K562 (cell line): ENCODE results near the gene FOXL3. TPM values are rescaled to one million over a fixed set of nuclear protein-coding genes. Genes with fewer than 3 reads are reported as not detected.

Experiments
- ATAC-seq: fragments of 200-7000 bp; cut with Tn5 transposase; 3 replicates; pipeline ENCODE4 v1.9.1; 2020; ENCODE audit warnings: moderate library complexity
- BruUV-seq: library from RNA; stranded (reverse); fragments of 400-500 nt; replicated peaks from 2 replicates; lab custom pipeline; 2021; lab: Mats Ljungman, UMichigan
- CTCF ChIA-PET: fragments of 300-600 bp; formaldehyde crosslinking; extraction: SDS; loops from one replicate; lab custom pipeline; 2021; ENCODE audit warnings: low intra/inter-chr PET ratio; lab: Yijun Ruan, JAX
- POLR2A ChIA-PET: fragments of 300-600, 350-650 bp; sonication (Branson Sonifier 250); formaldehyde crosslinking; extraction: SDS; loops from one replicate; lab custom pipeline; 2021; ENCODE audit warnings: antibody characterized with exemption, inconsistent platforms; lab: Yijun Ruan, JAX
- DNase-seq, 4 experiments: peaks; one replicate each; pipeline versions ENCODE4 v3.0.0 to v3.0.0-alpha.2; 2011 to 2018; ENCODE audit warnings: low spot score in 3 of 4, mixed read lengths in 3 of 4; ENCODE audit errors: extremely low read depth in 1 of 4
- FAIRE-seq: peaks from 2 replicates; lab custom pipeline; 2011; peaks lifted over from hg19 to GRCh38; lab: Jason Lieb, UNC
- H2AFZ ChIP-seq: 2 replicates; pipeline ENCODE4 v1.6.0; 2011; ENCODE audit warnings: low read depth, low read length, control low read depth, inconsistent platforms
- H3K27ac ChIP-seq: fragments of 200-600 bp; 3 replicates; pipeline ENCODE4 v1.8.0; 2011; ENCODE audit warnings: low read depth, mild to moderate bottlenecking, control low read depth, inconsistent platforms, low read length, moderate library complexity, mixed read lengths; ENCODE audit errors: extremely low read depth
- H3K27me3 ChIP-seq, 2 experiments: fragments of 300-600 bp in 1 of 2; 2 replicates in 1 of 2; 3 replicates in 1 of 2; pipeline versions ENCODE4 v1.6.0 to v1.8.0; 2011; ENCODE audit warnings: inconsistent platforms in 2 of 2, low read length in 2 of 2, mild to moderate bottlenecking in 1 of 2, mixed read lengths in 1 of 2, moderate library complexity in 1 of 2; ENCODE audit not compliant: control insufficient read depth in 2 of 2, insufficient read depth in 2 of 2
- H3K36me3 ChIP-seq: fragments of 300-600 bp; 3 replicates; pipeline ENCODE4 v1.8.0; 2011; ENCODE audit warnings: mild to moderate bottlenecking, low read length, inconsistent platforms; ENCODE audit not compliant: control insufficient read depth, insufficient read depth
- H3K4me1 ChIP-seq, 2 experiments: fragments of 200-600 bp in 1 of 2; replicated peaks in 1 of 2; 2 replicates in 1 of 2; 3 replicates in 1 of 2; pipeline versions ENCODE4 v1.5.1 to v1.8.0; 2011; ENCODE audit warnings: inconsistent platforms in 2 of 2, low read length in 2 of 2, mild to moderate bottlenecking in 1 of 2, mixed read lengths in 1 of 2, moderate library complexity in 1 of 2; ENCODE audit not compliant: control insufficient read depth in 2 of 2, insufficient read depth in 2 of 2
- H3K4me2 ChIP-seq: 2 replicates; pipeline ENCODE4 v1.6.1; 2011; ENCODE audit warnings: low read length, control low read depth, inconsistent platforms, mixed read lengths; ENCODE audit not compliant: insufficient read depth
- H3K4me3 ChIP-seq: fragments of 200-600 bp; sonication (generic), shearing (Covaris generic); 2 replicates; pipeline ENCODE4 v1.5.1; 2016; ENCODE audit warnings: control low read depth, inconsistent platforms
- H3K79me2 ChIP-seq: fragments of 200-600 bp; 3 replicates; pipeline ENCODE4 v1.8.0; 2011; ENCODE audit warnings: low read length, inconsistent platforms; ENCODE audit not compliant: control insufficient read depth, insufficient read depth
- H3K9ac ChIP-seq, 2 experiments: 2 replicates each; pipeline versions ENCODE4 v1.6.0 to v1.6.1; 2011; ENCODE audit warnings: low read depth in 2 of 2, low read length in 2 of 2, control low read depth in 1 of 2, inconsistent platforms in 1 of 2, mild to moderate bottlenecking in 1 of 2, mixed read lengths in 1 of 2; ENCODE audit not compliant: insufficient read depth in 1 of 2
- H3K9me1 ChIP-seq: one replicate; pipeline ENCODE4 v1.6.0; 2011; ENCODE audit warnings: inconsistent platforms, mild to moderate bottlenecking, low read length, moderate library complexity; ENCODE audit not compliant: control insufficient read depth, insufficient read depth
- H3K9me3 ChIP-seq: replicated peaks from 2 replicates; pipeline ENCODE4 v1.5.1; 2011; ENCODE audit warnings: low read depth, low read length, inconsistent platforms; ENCODE audit not compliant: control insufficient read depth, insufficient read depth
- H4K20me1 ChIP-seq: replicated peaks from 2 replicates; pipeline ENCODE4 v1.6.1; 2011; ENCODE audit warnings: low read length, inconsistent platforms, mixed read lengths; ENCODE audit not compliant: control insufficient read depth, insufficient read depth
- ID3 ChIP-seq, 2 experiments: fragments of 250-450 bp in 1 of 2; fragments of 450-650 bp in 1 of 2; sonication (Bioruptor Pico) in 1 of 2; IDR thresholded peaks; 2 replicates each; pipeline versions ENCODE4 v1.6.1 to v1.8.0; 2016 to 2021; ENCODE audit warnings: mild to moderate bottlenecking in 2 of 2, moderate library complexity in 2 of 2, missing compliant biosample characterization in 1 of 2, missing genetic modification characterization in 1 of 2
- ZBTB12 ChIP-seq: fragments of 250-450 bp; sonication (Bioruptor Pico); IDR thresholded peaks from 2 replicates; pipeline ENCODE4 v1.4.0; 2020
- WGBS: fragments of 100-300 bp; shearing (Covaris generic); methylation state at CpG from one replicate; pipeline ENCODE4 v1.1.6; 2016; ENCODE audit warnings: low coverage, mixed read lengths; ENCODE audit not compliant: insufficient coverage; ENCODE audit errors: missing lambda C conversion rate; 5-methylcytosine and 5-hydroxymethylcytosine counted together
- in situ Hi-C: fragments of 300-500 bp; cut with MboI; formaldehyde crosslinking; loops from 4 replicates; pipeline ENCODE4 v1.15.0; 2018; ENCODE audit warnings: inconsistent platforms, mixed read lengths
- intact Hi-C: fragments of 100-400 bp; cut with micrococcal nuclease; formaldehyde crosslinking; loops from 2 replicates; pipeline ENCODE4 v1.14.2; 2022
- polyA plus RNA-seq, 8 experiments: library from polyadenylated mRNA; depleted of rRNA in 4 of 8; stranded (reverse) in 5 of 8; unstranded in 3 of 8; fragments of >200 nt; fragmentation: Nextera tagmentation in 2 of 8; fragmentation: Illumina TruSeq in 1 of 8; extraction: Ambion mirVana in 2 of 8; extraction: Trizol in 1 of 8; gene quantifications; 2 replicates each; pipeline versions ENCODE4 v1.2.1 to v1.2.3, GENCODE V29; 2011 to 2014; ENCODE audit warnings: inconsistent platforms in 1 of 8, missing spikeins in 1 of 8
- total RNA-seq, 7 experiments: library from RNA; depleted of rRNA in 6 of 7; stranded (reverse); fragments of >200 nt in 6 of 7; fragmentation: Illumina TruSeq in 2 of 7; extraction: Trizol in 2 of 7; gene quantifications; 2 replicates each; pipeline versions ENCODE4 v1.2.1 to v1.2.3, GENCODE V29; 2011 to 2021; ENCODE audit warnings: low replicate concordance in 1 of 7

FOXL3 gene
- total and polyA plus RNA-seq, 9 of the 15 experiments (the other 6 are each of a cell fraction or from before 2014, with no cell fraction given): not detected

GRCh38 chr7:290554-291372 is 793 bp downstream of the FOXL3 start:
- Histone ChIP-seq H3K9ac (no peak overlapping the region), H3K27ac (no peak overlapping the region), H3K27me3 (peaks cover 49 to 92% of the 10 kb centered on the region in 2 experiments), H4K20me1 (no peaks in the 10 kb centered on the region; the same call in 1 of the 2 replicates), H3K36me3 (no peaks in the 10 kb centered on the region), H3K4me3 (no peak overlapping the region), H2AFZ (no peak overlapping the region), H3K9me1 (no peaks in the 10 kb centered on the region), H3K79me2 (no peaks in the 10 kb centered on the region), H3K4me1 (peaks cover 0 to 13% of the 10 kb centered on the region in 2 experiments; a peak in 2 of 5 replicates), H3K9me3 (no peaks in the 10 kb centered on the region), H3K4me2 (no peak overlapping the region)
- DNase-seq (no peak), ATAC-seq (no peak), FAIRE-seq (no peak)
- intact Hi-C loops: no loop called here
- no TSS peak for BruUV-seq
- POLR2A ChIA-PET: no interaction called here
- 56% methylated on average over 30 of the region's 102 CpGs for WGBS
- in situ Hi-C loops: no loop called here
- TF ChIP-seq ZBTB12 (CRISPR knock-in tag) (no peak), ID3 (CRISPR knock-in tag; IDR thresholded peaks at IDR 0.05) (no peak), ID3 (tag; IDR thresholded peaks at IDR 0.05) (no peak)
- CTCF ChIA-PET: no interaction called here
